CD8-positive, alpha-beta memory T cell (primary cell): ENCODE measurements around the gene TOLLIP. TPM values are rescaled to one million over a fixed set of nuclear protein-coding genes. Genes with fewer than 3 reads are reported as not detected.

Experiments used
- CTCF ChIA-PET: fragments of 350-600 bp; sonication (Branson Sonifier 250); formaldehyde crosslinking; loops from one replicate; lab custom pipeline; 2021; ENCODE audit warnings: antibody characterized with exemption; lab: Charles Lee
- POLR2A ChIA-PET: fragments of 350-600 bp; sonication (Branson Sonifier 250); formaldehyde crosslinking; loops from one replicate; lab custom pipeline; 2021; ENCODE audit warnings: antibody characterized with exemption; lab: Charles Lee
- DNase-seq, 5 donors: peaks; one replicate each; pipeline versions ENCODE4 v3.0.0 to v3.0.0-alpha.2; 2020 to 2022; ENCODE audit warnings: mixed read lengths in 1 of 5
- H3K27ac ChIP-seq: one replicate; pipeline ENCODE4 v1.7.0; 2013; ENCODE audit warnings: low read depth, mild to moderate bottlenecking, low read length, moderate library complexity
- H3K27me3 ChIP-seq: 2 replicates; pipeline ENCODE4 v1.7.0; 2013; ENCODE audit warnings: low read length, mild to moderate bottlenecking; ENCODE audit not compliant: insufficient read depth, poor library complexity, severe bottlenecking
- H3K36me3 ChIP-seq: 2 replicates; pipeline ENCODE4 v1.7.0; 2013; ENCODE audit warnings: mild to moderate bottlenecking, low read length, moderate library complexity; ENCODE audit not compliant: insufficient read depth
- H3K4me1 ChIP-seq: 2 replicates; pipeline ENCODE4 v1.7.0; 2013; ENCODE audit warnings: mild to moderate bottlenecking, low read length, moderate library complexity; ENCODE audit not compliant: insufficient read depth
- H3K4me3 ChIP-seq: 2 replicates; pipeline ENCODE4 v1.7.0; 2013; ENCODE audit warnings: mild to moderate bottlenecking, low read length
- H3K9me3 ChIP-seq: 2 replicates; pipeline ENCODE4 v1.7.0; 2013; ENCODE audit warnings: mild to moderate bottlenecking, low read length
- H3K27ac Mint-ChIP-seq, 8 donors: one replicate each; pipeline ENCODE4 v1.8.0; 2020 to 2021; ENCODE audit warnings: mixed read lengths in 8 of 8, mild to moderate bottlenecking in 6 of 8, inconsistent platforms in 3 of 8, moderate library complexity in 3 of 8
- H3K27me3 Mint-ChIP-seq, 2 donors: one replicate each; pipeline ENCODE4 v1.8.0; 2020 to 2021; ENCODE audit warnings: mixed read lengths in 2 of 2, mild to moderate bottlenecking in 1 of 2, moderate library complexity in 1 of 2
- H3K36me3 Mint-ChIP-seq, 3 donors: one replicate each; pipeline ENCODE4 v1.8.0; 2020 to 2021; ENCODE audit warnings: mixed read lengths in 3 of 3, inconsistent platforms in 1 of 3, mild to moderate bottlenecking in 1 of 3
- H3K4me1 Mint-ChIP-seq, 3 donors: one replicate each; pipeline ENCODE4 v1.8.0; 2020 to 2021; ENCODE audit warnings: mixed read lengths in 3 of 3, inconsistent platforms in 1 of 3, mild to moderate bottlenecking in 1 of 3
- H3K4me3 Mint-ChIP-seq, 7 donors: one replicate each; pipeline ENCODE4 v1.8.0; 2020 to 2021; ENCODE audit warnings: mixed read lengths in 7 of 7, mild to moderate bottlenecking in 6 of 7, moderate library complexity in 4 of 7, inconsistent platforms in 2 of 7
- H3K9me3 Mint-ChIP-seq, 5 donors: one replicate each; pipeline ENCODE4 v1.8.0; 2020 to 2022; ENCODE audit warnings: mixed read lengths in 5 of 5, mild to moderate bottlenecking in 3 of 5, moderate library complexity in 2 of 5, inconsistent platforms in 1 of 5
- polyA plus RNA-seq: library from polyadenylated mRNA; unstranded; fragments of 300-500 nt; fragmentation: Illumina TruSeq; gene quantifications from one replicate; pipeline ENCODE4 v1.2.3, GENCODE V29; 2021
- total RNA-seq, 2 experiments: library from RNA; stranded (reverse); gene quantifications; one replicate each; pipeline ENCODE4 v1.2.3, GENCODE V29; 2021

Gene TOLLIP
- total and polyA plus RNA-seq, 3 experiments from 2014 or later: 31.1 to 41.8 (median 36.3) TPM

GRCh38 chr11:1317993-1318392, 8.6 kb upstream of the TOLLIP start:
- no peak overlapping the region for H3K27ac Mint-ChIP-seq
- no peak overlapping the region for H3K27ac ChIP-seq
- no peaks in the 10 kb centered on the region for H3K4me1 ChIP-seq
- H3K27me3 ChIP-seq: no peaks in the 10 kb centered on the region
- H3K4me3 Mint-ChIP-seq: no peak overlapping the region
- no peaks in the 10 kb centered on the region for H3K36me3 ChIP-seq
- ChIA-PET CTCF (no interaction called here), POLR2A (no interaction called here)
- H3K36me3 Mint-ChIP-seq: peaks cover 0 to 8% (median 1%) of the 10 kb centered on the region in 3 donors
- H3K4me3 ChIP-seq: no peak overlapping the region
- H3K9me3 Mint-ChIP-seq: no peaks in the 10 kb centered on the region
- DNase-seq: no peak
- no peaks in the 10 kb centered on the region for H3K9me3 ChIP-seq
- H3K27me3 Mint-ChIP-seq: peaks cover 10 to 25% of the 10 kb centered on the region in 2 donors
- H3K4me1 Mint-ChIP-seq: no peaks in the 10 kb centered on the region

- Histone ChIP-seq H3K4me3 (no peak overlapping the region), H3K27me3 (no peaks in the 10 kb centered on the region), H3K4me1 (no peaks in the 10 kb centered on the region), H3K36me3 (no peaks in the 10 kb centered on the region), H3K27ac (no peak overlapping the region), H3K9me3 (no peaks in the 10 kb centered on the region)
- no peak overlapping the region for H3K4me3 Mint-ChIP-seq
- no peaks in the 10 kb centered on the region for H3K9me3 Mint-ChIP-seq
- peaks cover 8 to 25% of the 10 kb centered on the region in 2 donors for H3K27me3 Mint-ChIP-seq
- CTCF ChIA-PET: no interaction called here
- H3K36me3 Mint-ChIP-seq: peaks cover 0 to 8% (median 1%) of the 10 kb centered on the region in 3 donors
- H3K4me1 Mint-ChIP-seq: no peaks in the 10 kb centered on the region
- H3K27ac Mint-ChIP-seq: no peak overlapping the region
- DNase-seq: no peak
- POLR2A ChIA-PET: no interaction called here
Measured at GRCh38 chr11:1317432-1317831, 8.0 kb upstream of the TOLLIP start.

- no peaks in the 10 kb centered on the region for H3K36me3 ChIP-seq
- Mint-ChIP-seq H3K4me3 (peak overlapping the region; percentile 85 to 95 (median 90)), H3K9me3 (no peaks in the 10 kb centered on the region), H3K4me1 (peaks cover 34 to 42% (median 37%) of the 10 kb centered on the region in 3 donors), H3K27ac (peak overlapping the region; percentile 89 to 99 (median 94)), H3K27me3 (no peaks in the 10 kb centered on the region), H3K36me3 (peaks cover 0 to 16% (median 0%) of the 10 kb centered on the region in 3 donors)
- no peak overlapping the region for H3K27ac ChIP-seq
- H3K9me3 ChIP-seq: no peaks in the 10 kb centered on the region
- peak overlapping the region; percentile 83 for H3K4me3 ChIP-seq
- ChIA-PET POLR2A (interaction anchor here (0.8 to 1.3 kb wide), 3 partner anchors 17 to 78 kb away, joined by 3 to 5 read pairs (median 4); partner anchors contain the start of gene BRSK2), CTCF (interaction anchor here (0.7 to 1.5 kb wide), 5 partner anchors 10 to 263 kb away, joined by 3 to 6 read pairs (median 4); no protein-coding TSS in a partner anchor)
- H3K4me1 ChIP-seq: peaks cover 35% of the 10 kb centered on the region
- peak; percentile 43 to 81 (median 55) for DNase-seq
- no peaks in the 10 kb centered on the region for H3K27me3 ChIP-seq
Measured at GRCh38 chr11:1310772-1311468, 1.5 kb upstream of the TOLLIP start.

GRCh38 chr11:1310318-1310687, 871 bp upstream of the TOLLIP start:
- peak overlapping the region; percentile 85 to 95 (median 90) for H3K4me3 Mint-ChIP-seq
- peak overlapping the region; percentile 89 to 99 (median 94) for H3K27ac Mint-ChIP-seq
- H3K36me3 Mint-ChIP-seq: peaks cover 0 to 22% (median 0%) of the 10 kb centered on the region in 3 donors
- peak in 1 of 5 donors; percentile 33 for DNase-seq
- H3K36me3 ChIP-seq: no peaks in the 10 kb centered on the region
- POLR2A ChIA-PET: interaction anchor here (1.8 to 2.3 kb wide), 2 partner anchors 48 to 79 kb away, joined by 8 to 17 read pairs; partner anchors contain the start of gene BRSK2
- peaks cover 35% of the 10 kb centered on the region for H3K4me1 ChIP-seq
- CTCF ChIA-PET: interaction anchor here (1.0 to 1.4 kb wide), 4 partner anchors 17 to 48 kb away, joined by 3 to 5 read pairs (median 4); no protein-coding TSS in a partner anchor
- H3K4me3 ChIP-seq: peak overlapping the region; percentile 83
- no peaks in the 10 kb centered on the region for H3K9me3 Mint-ChIP-seq
- H3K27me3 ChIP-seq: no peaks in the 10 kb centered on the region
- H3K9me3 ChIP-seq: no peaks in the 10 kb centered on the region
- peak overlapping the region; percentile 84 for H3K27ac ChIP-seq
- peaks cover 34 to 47% (median 37%) of the 10 kb centered on the region in 3 donors for H3K4me1 Mint-ChIP-seq
- H3K27me3 Mint-ChIP-seq: no peaks in the 10 kb centered on the region

- peak in 1 of 5 donors; percentile 66 for DNase-seq
- H3K4me3 ChIP-seq: peak overlapping the region; percentile 54
- H3K27me3 ChIP-seq: no peaks in the 10 kb centered on the region
- H3K9me3 Mint-ChIP-seq: no peaks in the 10 kb centered on the region
- peak overlapping the region; percentile 71 to 94 (median 88) for H3K4me3 Mint-ChIP-seq
- ChIA-PET POLR2A (interaction anchor here (0.9 to 2.3 kb wide), 4 partner anchors 46 to 265 kb away, joined by 3 to 17 read pairs (median 7); partner anchors contain the start of gene BRSK2), CTCF (interaction anchor here (0.9 to 1.4 kb wide), 3 partner anchors 26 to 344 kb away, joined by 3 to 5 read pairs (median 5); no protein-coding TSS in a partner anchor)
- peaks cover 0 to 31% (median 3%) of the 10 kb centered on the region in 3 donors for H3K36me3 Mint-ChIP-seq
- peaks cover 36 to 60% (median 49%) of the 10 kb centered on the region in 3 donors for H3K4me1 Mint-ChIP-seq
- no peaks in the 10 kb centered on the region for H3K36me3 ChIP-seq
- peak overlapping the region; percentile 66 for H3K27ac ChIP-seq
- H3K9me3 ChIP-seq: no peaks in the 10 kb centered on the region
- H3K4me1 ChIP-seq: peaks cover 35% of the 10 kb centered on the region
- H3K27ac Mint-ChIP-seq: peak overlapping the region in 7 of 8 donors; percentile 78 to 96 (median 94)
- no peaks in the 10 kb centered on the region for H3K27me3 Mint-ChIP-seq
Measured at GRCh38 chr11:1308743-1309497, 512 bp downstream of the TOLLIP start.

GRCh38 chr11:1307998-1308742, 1.3 kb downstream of the TOLLIP start:
- Mint-ChIP-seq H3K4me3 (peak overlapping the region; percentile 68 to 91 (median 73)), H3K27me3 (no peaks in the 10 kb centered on the region), H3K9me3 (no peaks in the 10 kb centered on the region), H3K36me3 (peaks cover 0 to 34% (median 3%) of the 10 kb centered on the region in 3 donors), H3K4me1 (peaks cover 36 to 64% (median 49%) of the 10 kb centered on the region in 3 donors), H3K27ac (peak overlapping the region; percentile 78 to 96 (median 86))
- DNase-seq: no peak
- H3K27ac ChIP-seq: no peak overlapping the region
- ChIA-PET POLR2A (interaction anchor here (0.9 to 2.3 kb wide), 2 partner anchors 81 to 265 kb away, joined by 3 to 8 read pairs; partner anchors contain the start of gene BRSK2), CTCF (no interaction called here)
- no peaks in the 10 kb centered on the region for H3K9me3 ChIP-seq
- no peaks in the 10 kb centered on the region for H3K36me3 ChIP-seq
- no peaks in the 10 kb centered on the region for H3K27me3 ChIP-seq
- H3K4me3 ChIP-seq: peak overlapping the region; percentile 54
- peaks cover 35% of the 10 kb centered on the region for H3K4me1 ChIP-seq

GRCh38 chr11:1307163-1307870, 2.1 kb downstream of the TOLLIP start:
- no peaks in the 10 kb centered on the region for H3K27me3 ChIP-seq
- Mint-ChIP-seq H3K4me3 (peak overlapping the region; percentile 33 to 91 (median 71)), H3K9me3 (no peaks in the 10 kb centered on the region), H3K27me3 (no peaks in the 10 kb centered on the region), H3K36me3 (peaks cover 0 to 38% (median 3%) of the 10 kb centered on the region in 3 donors), H3K27ac (peak overlapping the region; percentile 48 to 93 (median 72)), H3K4me1 (peaks cover 40 to 73% (median 49%) of the 10 kb centered on the region in 3 donors)
- peaks cover 35% of the 10 kb centered on the region for H3K4me1 ChIP-seq
- H3K4me3 ChIP-seq: no peak overlapping the region
- CTCF ChIA-PET: no interaction called here
- H3K27ac ChIP-seq: no peak overlapping the region
- H3K36me3 ChIP-seq: no peaks in the 10 kb centered on the region
- H3K9me3 ChIP-seq: no peaks in the 10 kb centered on the region
- POLR2A ChIA-PET: no interaction called here
- no peak for DNase-seq
